ENCODE measurements around the gene HEG1. TPM values are rescaled to one million over a fixed set of nuclear protein-coding genes. Genes with fewer than 3 reads are reported as not detected.
A peak's percentile ranks its signal among the peaks of the same experiment; 100 is the strongest.

Gene HEG1
- total and polyA plus RNA-seq, 2 of the 4 experiments (the other 2 are of a cell fraction), result 25.6 to 43.4 TPM

DNA sequence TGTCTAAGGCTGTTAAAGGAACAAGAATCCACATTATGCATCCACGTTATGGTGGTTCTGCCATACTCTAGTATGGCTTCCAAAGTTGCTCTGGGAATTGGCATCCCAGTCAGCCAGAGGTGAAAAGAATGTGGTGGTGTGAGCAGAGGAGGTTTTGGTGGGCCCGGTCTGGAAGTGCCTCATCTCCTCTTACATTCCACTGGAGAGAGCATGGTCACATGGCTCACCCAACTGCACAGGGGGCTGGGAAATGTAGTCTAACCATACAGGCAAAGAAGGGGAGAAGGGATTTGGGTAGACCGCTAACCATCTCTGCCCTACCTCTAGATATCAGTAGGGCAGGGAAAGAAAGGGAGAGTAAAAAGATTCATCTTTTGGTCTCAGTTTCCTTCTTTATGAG is 3.2 kb upstream of the HEG1 start:
- no CpG with 5 or more reads among the region's 3 CpGs for WGBS, 2 experiments (ENCODE audit: extremely low coverage in 2 of 2, insufficient read length in 1 of 2)
- no peak for TF ChIP-seq POLR2A (IDR thresholded peaks at IDR 0.05; ENCODE audit: low read depth, low read length)
- TF ChIP-seq MAFK (IDR thresholded peaks at IDR 0.05; ENCODE audit: low read depth, low read length), result no peak
- TF ChIP-seq, protein P1, sequence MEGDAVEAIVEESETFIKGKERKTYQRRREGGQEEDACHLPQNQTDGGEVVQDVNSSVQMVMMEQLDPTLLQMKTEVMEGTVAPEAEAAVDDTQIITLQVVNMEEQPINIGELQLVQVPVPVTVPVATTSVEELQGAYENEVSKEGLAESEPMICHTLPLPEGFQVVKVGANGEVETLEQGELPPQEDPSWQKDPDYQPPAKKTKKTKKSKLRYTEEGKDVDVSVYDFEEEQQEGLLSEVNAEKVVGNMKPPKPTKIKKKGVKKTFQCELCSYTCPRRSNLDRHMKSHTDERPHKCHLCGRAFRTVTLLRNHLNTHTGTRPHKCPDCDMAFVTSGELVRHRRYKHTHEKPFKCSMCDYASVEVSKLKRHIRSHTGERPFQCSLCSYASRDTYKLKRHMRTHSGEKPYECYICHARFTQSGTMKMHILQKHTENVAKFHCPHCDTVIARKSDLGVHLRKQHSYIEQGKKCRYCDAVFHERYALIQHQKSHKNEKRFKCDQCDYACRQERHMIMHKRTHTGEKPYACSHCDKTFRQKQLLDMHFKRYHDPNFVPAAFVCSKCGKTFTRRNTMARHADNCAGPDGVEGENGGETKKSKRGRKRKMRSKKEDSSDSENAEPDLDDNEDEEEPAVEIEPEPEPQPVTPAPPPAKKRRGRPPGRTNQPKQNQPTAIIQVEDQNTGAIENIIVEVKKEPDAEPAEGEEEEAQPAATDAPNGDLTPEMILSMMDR (conservative IDR thresholded peaks at IDR 0.05; ENCODE audit: low read depth, low read length), result no peak
- TF ChIP-seq FOS (IDR thresholded peaks at IDR 0.05; ENCODE audit: low read depth, low read length), result no peak
- in situ Hi-C loops (cut with MboI; ENCODE audit: low sequenced_read_pairs), result no loop called here
- Histone ChIP-seq H4K20me1 (ENCODE audit: insufficient read depth, low read length) (peaks cover 3% of the 10 kb centered on the region; the same call in 1 of the 2 replicates), H3K4me2 (ENCODE audit: low read depth, low read length) (no peak overlapping the region), H3K9ac (ENCODE audit: low read depth, low read length) (no peak overlapping the region), H3K18ac (ENCODE audit: low read depth, low read length) (no peak overlapping the region; the same call in 1 of the 2 replicates), H3K27me3 (ENCODE audit: control insufficient read depth, insufficient read depth, low read length) (no peaks in the 10 kb centered on the region), H2BK5ac (ENCODE audit: low read depth, low read length, poor library complexity, severe bottlenecking) (no peak overlapping the region), H3K23ac (ENCODE audit: low read depth, low read length) (no peak overlapping the region), H2AK5ac (ENCODE audit: low read depth, low read length) (peak overlapping the region; percentile 73; the same call in 1 of the 2 replicates), H3K4me3 (ENCODE audit: insufficient read depth, low read depth, low read length) (no peak overlapping the region), H3K79me1 (ENCODE audit: low read depth in 1 of 2, low read length in 2 of 2) (peaks cover 3 to 22% of the 10 kb centered on the region in 2 experiments; a peak in 3 of 4 replicates), H3K36me3 (ENCODE audit: control insufficient read depth, insufficient read depth, low read length) (no peaks in the 10 kb centered on the region), H2AK9ac (replicated peaks; ENCODE audit: low read depth, low read length, poor library complexity) (no peak overlapping the region), H3K56ac (ENCODE audit: extremely low read depth, insufficient read depth, low read length) (no peak overlapping the region), H3K9me1 (ENCODE audit: insufficient read depth, low read length) (peaks cover 26% of the 10 kb centered on the region), H2BK15ac (ENCODE audit: low read depth, low read length) (peak overlapping the region; percentile 55; the same call in 2 of the 3 replicates), H4K8ac (ENCODE audit: low read depth in 2 of 2, low read length in 2 of 2) (no peak overlapping the region), H3K4ac (ENCODE audit: low read depth, low read length) (peak overlapping the region; percentile 62), H3K14ac (replicated peaks; ENCODE audit: low read depth, low read length) (peak overlapping the region; percentile 53), H4K91ac (ENCODE audit: insufficient read depth, low read depth, low read length) (peak overlapping the region; percentile 15; the same call in 1 of the 2 replicates), H2BK120ac (ENCODE audit: low read depth, low read length) (peak overlapping the region; percentile 40; the same call in 1 of the 2 replicates), H4K5ac (ENCODE audit: low read depth, low read length) (no peak overlapping the region), H3K4me1 (ENCODE audit: control insufficient read depth, insufficient read depth, low read length) (peaks cover 34% of the 10 kb centered on the region), H2AFZ (replicated peaks; ENCODE audit: low read length, poor library complexity) (peak overlapping the region; percentile 15), H3K27ac (ENCODE audit: insufficient read depth, low read length) (no peak overlapping the region), H3K9me3 (ENCODE audit: control insufficient read depth, insufficient read depth, low read length) (no peaks in the 10 kb centered on the region), H2BK20ac (ENCODE audit: low read depth, low read length) (peak overlapping the region; percentile 70)
- DNase-seq (no peak), ATAC-seq (ENCODE audit: low read depth) (no peak)
- intact Hi-C loops (cut with micrococcal nuclease), result no loop called here
- POLR2A ChIA-PET (ENCODE audit: unreplicated experiment), result no interaction called here
- dilution Hi-C loops (cut with HindIII; ENCODE audit: low sequenced_read_pairs, unreplicated experiment), result no loop called here
- BruUV-seq (replicated peaks), result no TSS peak
- CTCF ChIA-PET, result no interaction called here
